Cortex of kidney (tissue), 1 donor: Measurements from ENCODE around the gene TRIM22.
"Not testable (repeated sequence)": the region's sequence is repeated elsewhere in the genome, so short reads cannot be mapped to it uniquely, and the experiment has no call there.

ENCODE experiments used
- DNase-seq: peaks from one replicate; lab custom pipeline; 2025; lab: John Stamatoyannopoulos, UW

Gene TRIM22

DNA sequence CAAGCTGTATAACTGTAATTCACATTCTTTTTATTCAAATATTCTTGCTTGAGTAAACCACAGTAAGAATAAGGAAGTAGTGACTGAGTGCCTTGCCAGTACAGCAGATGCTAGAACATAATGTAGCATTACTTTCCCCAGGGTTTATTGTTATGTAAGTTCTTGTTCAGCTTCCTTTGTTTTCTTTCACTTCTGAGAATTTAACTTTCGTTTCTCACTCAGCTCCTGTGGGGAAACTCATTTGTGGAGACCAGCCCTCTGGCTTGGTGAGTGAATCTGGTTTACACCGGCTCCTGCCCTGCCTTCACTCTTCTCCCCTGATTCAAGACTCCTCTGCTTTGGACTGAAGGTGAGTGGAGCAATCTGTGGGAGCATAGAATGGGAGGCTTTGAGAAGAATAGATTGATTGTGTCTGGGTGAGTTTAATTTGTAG is at the start of gene TRIM22:
Gene TRIM22 (plus strand): TSS at position 240 of the 433 bp plus-strand sequence. CDS start 6,443 bp downstream, outside the sequence.
- DNase-seq: no peak

DNA sequence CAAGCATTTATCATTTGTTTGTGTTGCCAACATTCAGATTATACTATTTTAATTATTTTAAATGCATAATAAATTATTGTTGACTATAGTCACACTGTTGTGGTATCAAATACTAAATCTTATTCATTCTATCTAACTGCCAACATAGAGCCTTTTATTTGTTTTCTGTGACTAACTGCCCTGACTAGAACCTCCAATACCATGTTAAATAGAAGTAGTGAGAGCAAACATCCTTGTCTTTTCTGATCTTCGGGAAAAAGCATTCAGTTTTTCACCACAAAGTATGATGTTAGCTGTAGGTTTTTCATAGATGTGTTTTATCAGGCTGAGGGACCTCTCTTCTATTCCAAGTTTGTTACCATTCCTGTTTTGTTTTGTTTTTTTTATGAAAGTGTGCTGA is 49.6 kb upstream of the TRIM22 start:
- no peak for DNase-seq

- no peak for DNase-seq
Measured at GRCh38 chr11:5643585-5643984, 46.0 kb upstream of the TRIM22 start.

DNA sequence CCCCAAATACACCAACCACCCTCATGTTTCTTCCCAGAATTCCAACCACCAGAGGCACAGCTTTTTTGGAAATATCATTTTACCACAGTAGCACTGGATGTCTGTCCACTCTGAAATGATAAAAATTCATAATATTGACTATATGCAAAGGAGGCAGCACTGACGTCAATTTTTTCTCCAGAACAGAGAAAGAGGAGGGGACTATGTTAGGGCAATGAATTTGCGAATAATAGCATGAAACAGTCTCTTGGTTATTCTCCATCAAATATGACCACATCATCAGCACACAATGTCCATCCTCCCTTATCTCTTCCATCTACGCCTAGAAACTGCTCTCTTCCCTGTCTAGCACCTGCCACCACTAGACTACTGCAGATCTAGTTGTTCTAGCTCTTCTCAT is 43.5 kb upstream of the TRIM22 start:
- no peak for DNase-seq

DNA sequence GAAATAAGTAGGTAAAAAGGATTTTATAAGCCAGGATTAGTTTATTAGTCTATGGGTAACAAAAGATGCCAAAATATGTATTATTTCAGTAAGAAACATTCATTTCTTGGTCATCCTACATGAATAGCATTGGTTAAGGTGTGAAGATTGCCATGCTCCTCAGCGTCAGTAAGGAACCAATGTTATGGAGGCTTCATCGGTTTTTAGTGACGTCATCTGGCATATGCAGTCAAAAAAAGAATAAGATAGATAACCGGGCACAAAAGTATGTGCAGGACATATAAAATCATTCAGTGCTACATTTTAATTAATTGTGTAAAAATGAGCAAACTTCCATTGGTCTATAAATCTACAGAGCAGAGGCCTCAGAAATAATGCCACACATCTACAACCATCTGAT is 34.1 kb upstream of the TRIM22 start:
- no peak for DNase-seq

- not testable (repeated sequence) for DNase-seq
Measured at GRCh38 chr11:5656956-5657355, 32.6 kb upstream of the TRIM22 start.

- DNase-seq: no peak
Measured at GRCh38 chr11:5658318-5658717, 31.3 kb upstream of the TRIM22 start.

DNA sequence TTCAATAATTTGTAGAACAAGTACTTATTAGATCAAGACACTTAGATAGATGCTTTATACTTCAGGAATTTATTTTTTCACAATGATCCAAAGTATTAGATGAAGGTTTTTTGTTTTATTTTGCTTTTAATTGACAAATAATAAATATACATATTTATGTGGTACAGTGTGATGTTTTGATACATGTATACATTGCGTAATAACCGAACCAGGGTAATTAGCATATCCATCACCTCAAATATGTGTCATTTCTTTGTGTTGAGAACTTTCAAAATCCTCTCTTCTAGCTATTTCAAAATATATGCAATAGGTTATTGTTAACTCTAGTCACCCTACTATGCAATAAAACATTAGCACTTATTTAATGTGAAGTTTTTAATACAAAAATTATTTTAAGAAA is 26.1 kb upstream of the TRIM22 start:
- DNase-seq: no peak

- DNase-seq: no peak
Measured at GRCh38 chr11:5665051-5665570, 24.5 kb upstream of the TRIM22 start.

DNA sequence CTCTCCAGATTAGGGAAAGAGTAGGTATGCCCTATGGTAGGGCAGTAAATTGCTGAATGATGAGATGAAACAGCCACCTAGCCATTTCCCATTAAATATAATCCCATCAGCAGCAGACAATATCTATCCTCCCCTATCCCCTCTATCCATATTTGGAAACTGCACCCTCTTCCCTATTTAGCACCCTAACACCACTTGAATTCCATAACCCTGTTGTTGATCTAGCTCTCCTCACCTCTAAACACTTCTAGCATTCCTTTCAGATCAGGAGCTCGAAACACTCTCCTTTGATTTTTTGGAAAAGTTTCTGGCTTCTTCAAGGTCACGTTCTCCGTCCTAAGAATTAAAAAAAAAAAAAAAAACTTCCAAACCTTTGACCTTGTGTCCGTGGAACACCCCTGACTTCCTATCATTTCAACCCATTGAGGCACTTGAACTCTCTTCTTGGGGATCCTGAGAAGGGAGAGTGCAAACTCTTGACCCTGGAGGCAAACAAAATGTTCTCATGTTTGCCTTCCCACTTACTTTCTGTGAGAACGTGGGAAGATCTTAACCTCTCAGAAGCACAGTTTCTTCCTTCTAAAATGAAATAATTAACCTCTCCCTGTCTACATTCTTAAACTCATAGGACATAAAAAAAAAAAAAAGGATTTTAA is 23.7 kb upstream of the TRIM22 start:
- no peak for DNase-seq

- no peak for DNase-seq
Measured at GRCh38 chr11:5666402-5666793, 23.2 kb upstream of the TRIM22 start.

DNA sequence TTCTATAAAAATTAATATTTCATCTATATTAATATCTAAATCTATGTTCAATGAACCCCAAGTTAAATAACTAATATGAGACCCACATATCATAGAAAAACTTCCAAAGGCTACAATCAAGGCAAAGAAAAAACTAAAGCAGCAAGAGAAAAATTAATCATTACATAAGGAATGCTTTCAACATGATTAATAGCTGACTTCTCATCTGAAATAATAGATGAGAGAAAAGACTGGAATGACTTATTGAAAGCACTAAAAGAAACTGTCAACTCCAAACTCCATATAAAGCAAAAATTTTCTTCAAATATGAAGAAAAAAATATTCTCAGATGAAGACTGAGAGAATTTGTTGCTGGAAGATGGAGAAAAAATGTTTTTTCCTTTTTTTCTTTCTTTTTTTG is 17.8 kb upstream of the TRIM22 start:
- no peak for DNase-seq

GRCh38 chr11:5674391-5674790 is 15.2 kb upstream of the TRIM22 start:
- no peak for DNase-seq

GRCh38 chr11:5679811-5680210 is 9.8 kb upstream of the TRIM22 start:
- DNase-seq: no peak

DNA sequence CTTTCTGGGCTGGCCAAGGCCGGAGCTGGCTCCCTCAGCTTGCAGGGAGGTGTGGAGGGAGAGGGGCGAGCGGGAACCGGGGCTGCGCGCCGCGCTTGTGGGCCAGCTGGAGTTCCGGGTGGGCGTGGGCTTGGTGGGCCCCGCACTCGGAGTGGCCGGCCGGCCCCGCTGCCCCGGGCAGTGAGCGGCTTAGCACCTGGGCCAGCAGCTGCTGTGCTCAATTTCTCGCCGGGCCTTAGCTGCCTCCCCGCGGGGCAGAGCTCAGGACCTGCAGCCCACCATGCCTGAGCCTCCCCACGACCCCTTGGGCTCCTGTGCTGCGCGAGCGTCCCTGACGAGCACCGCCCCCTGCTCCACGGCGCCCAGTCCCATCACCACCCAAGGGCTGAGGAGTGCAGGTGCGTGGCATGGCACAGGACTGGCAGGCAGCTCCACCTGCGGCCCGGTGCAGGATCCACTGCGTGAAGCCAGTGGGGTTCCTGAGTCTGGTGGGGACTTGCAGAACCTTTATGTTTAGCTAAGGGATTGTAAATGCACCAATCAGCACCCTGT is 6.6 kb upstream of the TRIM22 start:
- DNase-seq: not testable (repeated sequence)

- not testable (repeated sequence) for DNase-seq
Measured at GRCh38 chr11:5683620-5684019, 6.0 kb upstream of the TRIM22 start.

GRCh38 chr11:5684036-5684645 is 5.4 kb upstream of the TRIM22 start:
- DNase-seq: no peak

DNA sequence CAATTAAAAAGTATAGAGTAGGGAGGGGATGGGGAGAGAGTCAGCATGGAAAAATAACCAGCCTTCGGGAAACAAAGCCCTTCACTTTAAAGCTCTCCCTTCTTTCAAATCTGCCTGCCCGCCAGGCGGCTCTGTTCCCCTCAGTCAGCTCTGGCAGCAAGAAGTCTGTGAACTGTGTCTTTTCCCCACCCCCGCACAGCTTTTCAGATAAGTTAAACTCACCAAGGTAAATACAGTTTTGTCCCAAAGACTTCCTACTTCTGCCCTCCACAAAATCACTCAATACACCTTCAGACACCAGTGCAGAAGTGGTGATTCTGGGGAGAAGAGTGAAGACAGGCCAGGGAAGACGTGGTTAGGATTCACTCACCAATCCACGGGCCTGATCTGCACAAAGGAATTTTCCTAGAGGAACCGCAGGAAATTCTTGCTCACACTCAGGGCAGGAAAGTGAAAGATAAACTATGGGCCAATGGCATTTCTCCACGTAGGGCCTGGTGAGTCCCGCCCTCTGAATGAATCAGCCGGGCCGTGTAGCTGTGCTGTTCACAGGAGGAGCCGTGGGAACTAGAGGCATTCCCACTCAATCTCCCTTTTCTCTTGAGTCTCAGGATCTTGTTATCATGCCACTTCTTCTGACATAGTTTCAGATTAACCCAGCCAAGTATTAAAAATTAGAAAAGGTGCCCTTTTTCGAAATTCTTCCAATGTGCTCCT is 4.8 kb upstream of the TRIM22 start, which contains the start of gene TRIM5:
Gene TRIM5 (minus strand): TSS at position 429 of the 717 bp plus-strand sequence. CDS start 4,897 bp downstream, outside the sequence.
- no peak for DNase-seq

DNA sequence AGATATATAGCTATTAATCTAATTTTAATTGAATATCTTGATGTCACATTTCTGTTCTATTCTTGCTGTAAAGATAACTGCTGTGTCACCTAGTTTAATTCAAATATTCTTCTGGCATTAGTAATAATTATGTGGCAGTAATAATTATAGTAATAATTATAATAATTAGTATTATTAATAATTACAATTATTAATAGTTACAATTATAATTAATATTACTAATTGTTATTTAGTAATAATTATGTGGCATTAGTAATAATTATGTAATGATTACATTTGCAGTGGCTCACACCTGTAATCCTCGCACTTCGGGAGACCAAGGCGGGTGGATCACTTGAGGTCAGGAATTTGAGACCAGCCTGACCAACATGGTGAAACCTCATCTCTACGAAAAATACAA is 3.2 kb upstream of the TRIM22 start:
- DNase-seq: no peak

- no peak for DNase-seq
Measured at GRCh38 chr11:5688482-5688881, 1.1 kb upstream of the TRIM22 start.

DNA sequence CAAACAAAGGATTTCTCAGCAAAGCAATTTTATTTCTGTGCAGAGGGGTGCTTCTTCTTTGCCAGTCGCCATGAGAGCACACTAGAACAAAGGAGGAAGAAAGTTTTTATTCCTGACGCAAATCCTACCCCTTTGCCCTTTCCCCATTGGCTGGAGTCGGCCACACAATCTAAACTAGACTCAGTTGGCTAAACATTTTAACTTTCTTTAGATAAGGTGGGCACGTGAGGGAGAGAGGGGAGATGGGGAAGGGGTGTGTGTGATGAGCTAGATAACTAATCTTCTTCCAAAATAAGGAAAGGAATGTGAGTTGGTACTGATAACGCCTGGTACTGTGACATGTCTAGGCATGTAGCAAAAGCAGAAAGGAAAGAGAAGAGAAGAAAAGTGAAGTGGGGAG is 626 bp downstream of the TRIM22 start:
- DNase-seq: no peak

DNA sequence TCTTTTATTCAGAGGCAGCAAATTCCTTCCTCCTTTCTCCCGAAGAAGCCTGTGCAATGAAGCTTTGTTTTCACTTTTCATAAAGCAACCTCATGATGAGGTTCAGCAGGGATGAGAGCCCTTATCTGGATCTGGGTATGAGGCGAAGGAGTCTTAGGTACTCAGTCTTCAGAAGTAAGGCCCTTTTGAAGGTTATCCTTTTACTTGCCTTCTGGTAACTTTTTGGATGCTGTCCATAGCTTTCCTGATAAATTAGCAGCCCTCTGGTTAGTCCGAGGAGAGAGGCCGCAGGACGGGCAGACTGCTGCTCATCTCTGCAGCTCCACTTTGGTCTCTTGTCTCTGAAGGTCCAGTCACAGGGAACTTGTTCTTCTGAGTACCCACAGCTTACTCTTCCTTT is 1.1 kb downstream of the TRIM22 start:
- DNase-seq: no peak
